HepG2 (cell line): ENCODE results near the gene HIGD1C. TPM values are rescaled to one million over a fixed set of nuclear protein-coding genes. Genes with fewer than 3 reads are reported as not detected.

Source experiments
- AGO2 ChIP-seq: fragments of 200-400 bp; formaldehyde crosslinking; optimal IDR thresholded peaks from 2 replicates; pipeline ENCODE3; 2017; ENCODE audit warnings: mild to moderate bottlenecking, low read depth, low read length, moderate library complexity
- EED ChIP-seq: sonication (generic); formaldehyde crosslinking; IDR thresholded peaks from 2 replicates; pipeline ENCODE4 v1.5.0; 2020; ENCODE audit warnings: mild to moderate bottlenecking, missing genetic modification reagents
- FOSL2 ChIP-seq: sonication (generic); formaldehyde crosslinking; IDR thresholded peaks from 2 replicates; pipeline ENCODE4 v1.4.0; 2020; ENCODE audit warnings: missing genetic modification reagents
- GPBP1L1 ChIP-seq: sonication (generic); formaldehyde crosslinking; IDR thresholded peaks from 2 replicates; pipeline ENCODE4 v1.5.0; 2020; ENCODE audit warnings: mild to moderate bottlenecking, missing genetic modification reagents
- KLF15 ChIP-seq: sonication (generic); formaldehyde crosslinking; IDR thresholded peaks from 2 replicates; pipeline ENCODE4 v1.8.1; 2023; ENCODE audit warnings: borderline replicate concordance, mild to moderate bottlenecking, inconsistent platforms, missing genetic modification reagents, mixed read lengths
- MLXIP ChIP-seq: sonication (generic); formaldehyde crosslinking; IDR thresholded peaks from 2 replicates; pipeline ENCODE4 v1.9.0; 2021; ENCODE audit warnings: missing genetic modification reagents, borderline replicate concordance
- NFKB2 ChIP-seq: sonication (generic); formaldehyde crosslinking; IDR thresholded peaks from 2 replicates; pipeline ENCODE4 v1.4.0; 2020; ENCODE audit warnings: missing genetic modification reagents, borderline replicate concordance
- NONO ChIP-seq, 2 experiments: fragments of 450-650 bp in 1 of 2; sonication (generic) in 1 of 2; formaldehyde crosslinking in 1 of 2; IDR thresholded peaks in 1 of 2; conservative IDR thresholded peaks in 1 of 2; 2 replicates each; pipeline versions ENCODE4 v1.6.1 to v1.8.0; 2017 to 2022; ENCODE audit warnings: mild to moderate bottlenecking in 1 of 2, missing genetic modification reagents in 1 of 2, moderate library complexity in 1 of 2
- THAP11 ChIP-seq: IDR thresholded peaks from 2 replicates; pipeline ENCODE4 v1.6.1; 2016; ENCODE audit warnings: missing biosample characterization, missing genetic modification reagents
- YEATS4 ChIP-seq: sonication (generic); formaldehyde crosslinking; IDR thresholded peaks from 2 replicates; pipeline ENCODE4 v1.4.0; 2020; ENCODE audit warnings: missing genetic modification reagents, borderline replicate concordance
- ZBTB42 ChIP-seq: sonication (generic); formaldehyde crosslinking; IDR thresholded peaks from 2 replicates; pipeline ENCODE4 v1.5.0; 2020; ENCODE audit warnings: mild to moderate bottlenecking, missing genetic modification reagents
- ZFP37 ChIP-seq: sonication (generic); formaldehyde crosslinking; IDR thresholded peaks from 2 replicates; pipeline ENCODE4 v1.4.0; 2020; ENCODE audit warnings: missing genetic modification reagents, borderline replicate concordance
- ZNF33B ChIP-seq: sonication (generic); formaldehyde crosslinking; IDR thresholded peaks from 2 replicates; pipeline ENCODE4 v1.5.1; 2020; ENCODE audit warnings: mild to moderate bottlenecking, missing genetic modification reagents
- ZNF703 ChIP-seq: sonication (generic); formaldehyde crosslinking; IDR thresholded peaks from 2 replicates; pipeline ENCODE4 v1.5.1; 2020; ENCODE audit warnings: missing genetic modification reagents, mild to moderate bottlenecking, moderate library complexity, borderline replicate concordance
- polyA plus RNA-seq, 8 experiments: library from polyadenylated mRNA; depleted of rRNA in 3 of 8; stranded (reverse) in 7 of 8; unstranded in 1 of 8; fragments of >200 nt; fragmentation: Illumina TruSeq in 4 of 8; extraction: Trizol in 4 of 8; gene quantifications; 2 replicates each; pipeline versions ENCODE4 v1.2.1 to v1.2.3, GENCODE V29; 2011 to 2016; ENCODE audit warnings: low read depth in 4 of 8, missing spikeins in 1 of 8, mixed read lengths in 1 of 8; ENCODE audit not compliant: insufficient read depth in 1 of 8
- total RNA-seq, 5 experiments: library from RNA; depleted of rRNA; stranded (reverse); fragments of >200 nt; fragmentation: Illumina TruSeq; extraction: Trizol; gene quantifications; 2 replicates each; pipeline ENCODE4 v1.2.3, GENCODE V29; 2016; ENCODE audit warnings: low read depth in 1 of 5
- TF ChIP-seq, protein P1 (sequence below): sonication (generic); formaldehyde crosslinking; IDR thresholded peaks from 2 replicates; pipeline ENCODE4 v1.5.1; 2020; ENCODE audit warnings: mild to moderate bottlenecking, missing genetic modification reagents, borderline replicate concordance
- TF ChIP-seq, protein P2 (sequence below): sonication (generic); formaldehyde crosslinking; IDR thresholded peaks from 2 replicates; pipeline ENCODE4 v1.8.1; 2022; ENCODE audit warnings: low read depth, mild to moderate bottlenecking, missing genetic modification reagents
- TF ChIP-seq, protein P3 (sequence below): sonication (generic); formaldehyde crosslinking; IDR thresholded peaks from 2 replicates; pipeline ENCODE4 v1.4.0; 2020; ENCODE audit warnings: missing genetic modification reagents

Gene HIGD1C
- total and polyA plus RNA-seq, 2 of the 13 experiments (the other 11 are each of a cell fraction or from before 2014, with no cell fraction given): not detected

GRCh38 chr12:50934981-50935807 lies 17.1 kb upstream of the HIGD1C start (continued):
- no peak for TF ChIP-seq NFKB2 (CRISPR knock-in tag)
- TF ChIP-seq, protein P1, sequence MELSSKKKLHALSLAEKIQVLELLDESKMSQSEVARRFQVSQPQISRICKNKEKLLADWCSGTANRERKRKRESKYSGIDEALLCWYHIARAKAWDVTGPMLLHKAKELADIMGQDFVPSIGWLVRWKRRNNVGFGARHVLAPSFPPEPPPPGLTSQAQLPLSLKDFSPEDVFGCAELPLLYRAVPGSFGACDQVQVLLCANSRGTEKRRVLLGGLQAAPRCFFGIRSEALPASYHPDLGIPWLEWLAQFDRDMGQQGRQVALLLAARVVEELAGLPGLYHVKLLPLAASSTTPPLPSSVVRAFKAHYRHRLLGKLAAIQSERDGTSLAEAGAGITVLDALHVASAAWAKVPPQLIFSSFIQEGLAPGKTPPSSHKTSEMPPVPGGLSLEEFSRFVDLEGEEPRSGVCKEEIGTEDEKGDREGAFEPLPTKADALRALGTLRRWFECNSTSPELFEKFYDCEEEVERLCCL (CRISPR knock-in tag): no peak
- 0 out of 2 replicates have a peak, but pooled peaks have one; percentile 28 for TF ChIP-seq FOSL2 (CRISPR knock-in tag)
- no peak for TF ChIP-seq AGO2
- no peak for TF ChIP-seq ZFP37 (CRISPR knock-in tag)
- no peak for TF ChIP-seq THAP11
- no peak for TF ChIP-seq NONO (IDR thresholded peaks at IDR 0.05)
- TF ChIP-seq NONO (CRISPR knock-in tag; conservative IDR thresholded peaks at IDR 0.05): peak; percentile 37; the same call in 1 of the 2 replicates
- TF ChIP-seq KLF15 (CRISPR knock-in tag): no peak
- TF ChIP-seq, protein P2, sequence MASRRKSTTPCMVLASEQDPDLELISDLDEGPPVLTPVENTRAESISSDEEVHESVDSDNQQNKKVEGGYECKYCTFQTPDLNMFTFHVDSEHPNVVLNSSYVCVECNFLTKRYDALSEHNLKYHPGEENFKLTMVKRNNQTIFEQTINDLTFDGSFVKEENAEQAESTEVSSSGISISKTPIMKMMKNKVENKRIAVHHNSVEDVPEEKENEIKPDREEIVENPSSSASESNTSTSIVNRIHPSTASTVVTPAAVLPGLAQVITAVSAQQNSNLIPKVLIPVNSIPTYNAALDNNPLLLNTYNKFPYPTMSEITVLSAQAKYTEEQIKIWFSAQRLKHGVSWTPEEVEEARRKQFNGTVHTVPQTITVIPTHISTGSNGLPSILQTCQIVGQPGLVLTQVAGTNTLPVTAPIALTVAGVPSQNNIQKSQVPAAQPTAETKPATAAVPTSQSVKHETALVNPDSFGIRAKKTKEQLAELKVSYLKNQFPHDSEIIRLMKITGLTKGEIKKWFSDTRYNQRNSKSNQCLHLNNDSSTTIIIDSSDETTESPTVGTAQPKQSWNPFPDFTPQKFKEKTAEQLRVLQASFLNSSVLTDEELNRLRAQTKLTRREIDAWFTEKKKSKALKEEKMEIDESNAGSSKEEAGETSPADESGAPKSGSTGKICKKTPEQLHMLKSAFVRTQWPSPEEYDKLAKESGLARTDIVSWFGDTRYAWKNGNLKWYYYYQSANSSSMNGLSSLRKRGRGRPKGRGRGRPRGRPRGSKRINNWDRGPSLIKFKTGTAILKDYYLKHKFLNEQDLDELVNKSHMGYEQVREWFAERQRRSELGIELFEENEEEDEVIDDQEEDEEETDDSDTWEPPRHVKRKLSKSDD (CRISPR knock-in tag): no peak
- TF ChIP-seq EED (CRISPR knock-in tag): no peak
- no peak for TF ChIP-seq MLXIP (CRISPR knock-in tag)
- TF ChIP-seq ZNF703 (CRISPR knock-in tag): no peak
- TF ChIP-seq YEATS4 (CRISPR knock-in tag): no peak
- no peak for TF ChIP-seq ZBTB42
- TF ChIP-seq GPBP1L1 (CRISPR knock-in tag): no peak
- no peak for TF ChIP-seq ZNF33B (CRISPR knock-in tag)
- TF ChIP-seq, protein P3, sequence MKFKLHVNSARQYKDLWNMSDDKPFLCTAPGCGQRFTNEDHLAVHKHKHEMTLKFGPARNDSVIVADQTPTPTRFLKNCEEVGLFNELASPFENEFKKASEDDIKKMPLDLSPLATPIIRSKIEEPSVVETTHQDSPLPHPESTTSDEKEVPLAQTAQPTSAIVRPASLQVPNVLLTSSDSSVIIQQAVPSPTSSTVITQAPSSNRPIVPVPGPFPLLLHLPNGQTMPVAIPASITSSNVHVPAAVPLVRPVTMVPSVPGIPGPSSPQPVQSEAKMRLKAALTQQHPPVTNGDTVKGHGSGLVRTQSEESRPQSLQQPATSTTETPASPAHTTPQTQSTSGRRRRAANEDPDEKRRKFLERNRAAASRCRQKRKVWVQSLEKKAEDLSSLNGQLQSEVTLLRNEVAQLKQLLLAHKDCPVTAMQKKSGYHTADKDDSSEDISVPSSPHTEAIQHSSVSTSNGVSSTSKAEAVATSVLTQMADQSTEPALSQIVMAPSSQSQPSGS: 0 out of 2 replicates have a peak, but pooled peaks have one; percentile 29
